ENCODE data around the gene VAV3.

- TF ChIP-seq CTCF (IDR thresholded peaks at IDR 0.05) (no peak), POLR2A (IDR thresholded peaks at IDR 0.05) (no peak)
Observed at GRCh38 chr1:107875689-107876088, 89.3 kb downstream of the VAV3 start.
